ENCODE data around the gene PSEN1. TPM values are rescaled to one million over a fixed set of nuclear protein-coding genes. Genes with fewer than 3 reads are reported as not detected.

The PSEN1 gene
- total RNA-seq, 1 donor from 2014 or later, result 53.9 TPM

- H3K36me3 Mint-ChIP-seq (ENCODE audit: low read depth), result peaks cover 2% of the 10 kb centered on the region
- H3K27me3 Mint-ChIP-seq (ENCODE audit: low read depth), result peaks cover 77% of the 10 kb centered on the region
- H3K9me3 Mint-ChIP-seq, result no peaks in the 10 kb centered on the region
- H3K4me1 Mint-ChIP-seq, result peaks cover 49% of the 10 kb centered on the region
- DNase-seq (ENCODE audit: low read depth, low spot score), result no peak
- TF ChIP-seq CTCF (conservative IDR thresholded peaks at IDR 0.05), result no peak
- H3K4me3 Mint-ChIP-seq, result peak within 1 kb of the TSS; percentile 72
- H3K27ac Mint-ChIP-seq (ENCODE audit: unreplicated experiment), result no peak within 1 kb of the TSS
Measured at GRCh38 chr14:73237219-73237785, 101.0 kb downstream of the PSEN1 start, which contains the start of gene PAPLN. Gene PAPLN (plus strand): TSS chr14:73237506. CDS start chr14:73239779, 2,273 bp downstream.

GRCh38 chr14:73237786-73238423 lies 101.6 kb downstream of the PSEN1 start:
- peaks cover 2% of the 10 kb centered on the region for H3K36me3 Mint-ChIP-seq (ENCODE audit: low read depth)
- peaks cover 76% of the 10 kb centered on the region for H3K27me3 Mint-ChIP-seq (ENCODE audit: low read depth)
- H3K4me3 Mint-ChIP-seq, result peak overlapping the region; percentile 70
- no peak overlapping the region for H3K27ac Mint-ChIP-seq (ENCODE audit: unreplicated experiment)
- no peak for DNase-seq (ENCODE audit: low read depth, low spot score)
- no peak for TF ChIP-seq CTCF (conservative IDR thresholded peaks at IDR 0.05)
- H3K4me1 Mint-ChIP-seq, result peaks cover 44% of the 10 kb centered on the region
- no peaks in the 10 kb centered on the region for H3K9me3 Mint-ChIP-seq

- no peak for DNase-seq (ENCODE audit: low read depth, low spot score)
- TF ChIP-seq CTCF (conservative IDR thresholded peaks at IDR 0.05), result no peak
- Mint-ChIP-seq H3K9me3 (no peaks in the 10 kb centered on the region), H3K27me3 (ENCODE audit: low read depth) (peaks cover 78% of the 10 kb centered on the region), H3K4me1 (peaks cover 44% of the 10 kb centered on the region), H3K36me3 (ENCODE audit: low read depth) (peaks cover 2% of the 10 kb centered on the region), H3K4me3 (peak overlapping the region; percentile 70), H3K27ac (ENCODE audit: unreplicated experiment) (no peak overlapping the region)
Measured at GRCh38 chr14:73238424-73238852, 102.1 kb downstream of the PSEN1 start.

GRCh38 chr14:73238941-73239340 lies 102.6 kb downstream of the PSEN1 start:
- peaks cover 2% of the 10 kb centered on the region for H3K36me3 Mint-ChIP-seq (ENCODE audit: low read depth)
- peaks cover 81% of the 10 kb centered on the region for H3K27me3 Mint-ChIP-seq (ENCODE audit: low read depth)
- H3K4me3 Mint-ChIP-seq, result peak overlapping the region; percentile 70
- H3K9me3 Mint-ChIP-seq, result no peaks in the 10 kb centered on the region
- no peak for TF ChIP-seq CTCF (conservative IDR thresholded peaks at IDR 0.05)
- H3K4me1 Mint-ChIP-seq, result peaks cover 39% of the 10 kb centered on the region
- no peak for DNase-seq (ENCODE audit: low read depth, low spot score)
- no peak overlapping the region for H3K27ac Mint-ChIP-seq (ENCODE audit: unreplicated experiment)

- Mint-ChIP-seq H3K36me3 (ENCODE audit: low read depth) (peaks cover 2% of the 10 kb centered on the region), H3K4me1 (peaks cover 37% of the 10 kb centered on the region), H3K4me3 (peak overlapping the region; percentile 61), H3K9me3 (no peaks in the 10 kb centered on the region), H3K27ac (ENCODE audit: unreplicated experiment) (no peak overlapping the region), H3K27me3 (ENCODE audit: low read depth) (peaks cover 78% of the 10 kb centered on the region)
- no peak for DNase-seq (ENCODE audit: low read depth, low spot score)
- TF ChIP-seq CTCF (conservative IDR thresholded peaks at IDR 0.05), result no peak
Measured at GRCh38 chr14:73239393-73240241, 103.3 kb downstream of the PSEN1 start.

All from neural crest cell (in vitro differentiated cells).